GM19238 (cell line): ENCODE results near the gene FUNDC1.

Source experiments
- DNase-seq: peaks from one replicate; pipeline ENCODE4 v3.0.0; 2011; ENCODE audit warnings: low spot score; ENCODE audit not compliant: insufficient read length

The FUNDC1 gene

GRCh38 chrX:44482575-44482974 is 60.1 kb downstream of the FUNDC1 start:
- no peak for DNase-seq

DNA sequence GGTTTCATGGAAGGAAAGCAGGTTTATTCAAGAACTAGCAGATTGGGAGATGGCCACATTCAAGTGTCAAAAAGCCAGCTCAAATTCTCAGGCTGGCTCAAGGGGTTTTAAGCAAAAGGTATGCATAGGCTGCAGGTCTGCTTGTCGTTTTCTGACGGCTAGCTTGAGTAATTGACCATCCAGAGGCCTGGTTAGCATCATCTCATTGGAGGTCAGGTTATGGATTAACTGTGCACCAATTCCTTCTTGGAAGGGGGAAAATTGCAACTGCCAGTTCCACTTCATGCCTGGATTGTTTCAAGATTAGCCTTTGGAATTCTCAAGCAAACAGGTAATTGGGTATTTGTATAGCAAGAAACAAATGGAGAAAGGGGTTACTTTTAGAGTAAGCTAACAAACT is 62.1 kb downstream of the FUNDC1 start:
- DNase-seq: no peak

GRCh38 chrX:44474410-44474809 is 68.2 kb downstream of the FUNDC1 start:
- DNase-seq: no peak
